Epidermal melanocyte (primary cell): Measurements from ENCODE around the gene YAE1.

Experiments used
- DNase-seq: peaks from one replicate; pipeline ENCODE4 v3.0.0; 2011; ENCODE audit warnings: low spot score; ENCODE audit not compliant: insufficient read length

YAE1 gene

GRCh38 chr7:39606941-39607340, 40.7 kb downstream of the YAE1 start:
- no peak for DNase-seq

- DNase-seq: no peak
These were observed 41.7 kb downstream of the YAE1 start for GRCh38 chr7:39607865-39608264.

- DNase-seq: no peak
These were observed 42.1 kb downstream of the YAE1 start for GRCh38 chr7:39608278-39608677.

- no peak for DNase-seq
These were observed 43.1 kb downstream of the YAE1 start for GRCh38 chr7:39609113-39609934.

- DNase-seq: no peak
These were observed 43.7 kb downstream of the YAE1 start for GRCh38 chr7:39609935-39610263.

- DNase-seq: no peak
These were observed 47.4 kb downstream of the YAE1 start for GRCh38 chr7:39613577-39613976.

- DNase-seq: no peak
These were observed 48.1 kb downstream of the YAE1 start for GRCh38 chr7:39614299-39614698.

- no peak for DNase-seq
These were observed 49.3 kb downstream of the YAE1 start for GRCh38 chr7:39615350-39615975.

- no peak for DNase-seq
These were observed 49.9 kb downstream of the YAE1 start for GRCh38 chr7:39616138-39616537.

- no peak for DNase-seq
These were observed 50.8 kb downstream of the YAE1 start for GRCh38 chr7:39617005-39617404.

- no peak for DNase-seq
These were observed 52.7 kb downstream of the YAE1 start for GRCh38 chr7:39618868-39619267.

GRCh38 chr7:39620486-39620885, 54.3 kb downstream of the YAE1 start:
- DNase-seq: no peak

GRCh38 chr7:39621261-39621660, 55.1 kb downstream of the YAE1 start:
- DNase-seq: no peak

- no peak for DNase-seq
These were observed 55.7 kb downstream of the YAE1 start for GRCh38 chr7:39621784-39622411.
